HL-60 (cell line): ENCODE measurements around the gene DOCK1.

Source experiments
- DNase-seq, 2 experiments: peaks; one replicate each; pipeline ENCODE4 v3.0.0-alpha.2; 2010 to 2020; ENCODE audit warnings: low read depth in 1 of 2, low spot score in 1 of 2
- H3K27ac ChIP-seq: fragments of 250-450 bp; sonication (Bioruptor Pico); replicated peaks from 2 replicates; pipeline ENCODE4 v1.5.1; 2020; ENCODE audit warnings: mild to moderate bottlenecking, moderate library complexity
- H3K27me3 ChIP-seq: fragments of 250-450 bp; sonication (Bioruptor Pico); 2 replicates; pipeline ENCODE4 v1.5.1; 2021; ENCODE audit warnings: mild to moderate bottlenecking, moderate library complexity; ENCODE audit not compliant: insufficient read depth, poor library complexity, severe bottlenecking
- H3K4me3 ChIP-seq: replicated peaks from 2 replicates; pipeline ENCODE4 v1.5.1; 2011; ENCODE audit warnings: mild to moderate bottlenecking, control low read depth, low read length; ENCODE audit not compliant: insufficient read depth
- CTCF ChIP-seq: IDR thresholded peaks from one replicate; pipeline ENCODE4 v1.5.1; 2011; ENCODE audit warnings: low read length, control low read depth, inconsistent platforms; ENCODE audit not compliant: insufficient read depth
- GABPA ChIP-seq: IDR thresholded peaks from 2 replicates; pipeline ENCODE4 v1.6.1; 2012; ENCODE audit warnings: low read depth
- POLR2AphosphoS5 ChIP-seq: IDR thresholded peaks from 2 replicates; pipeline ENCODE4 v1.6.1; 2012; ENCODE audit warnings: low read depth
- REST ChIP-seq: IDR thresholded peaks from 2 replicates; pipeline ENCODE4 v1.6.1; 2012; ENCODE audit warnings: low read depth; ENCODE audit not compliant: insufficient replicate concordance
- SPI1 ChIP-seq: IDR thresholded peaks from 2 replicates; pipeline ENCODE4 v1.6.1; 2012; ENCODE audit warnings: low read depth, mild to moderate bottlenecking, borderline replicate concordance

DOCK1 gene

GRCh38 chr10:127146661-127147060 lies 241.4 kb downstream of the DOCK1 start:
- Histone ChIP-seq H3K4me3 (no peak overlapping the region), H3K27ac (no peak overlapping the region), H3K27me3 (peaks cover 7% of the 10 kb centered on the region)
- no peak for DNase-seq
- TF ChIP-seq GABPA (no peak), CTCF (no peak), SPI1 (no peak), REST (no peak), POLR2AphosphoS5 (no peak)

- no peak for DNase-seq
- Histone ChIP-seq H3K4me3 (no peak overlapping the region), H3K27ac (no peak overlapping the region), H3K27me3 (peaks cover 7% of the 10 kb centered on the region)
- no peak for TF ChIP-seq CTCF
- no peak for TF ChIP-seq POLR2AphosphoS5
- TF ChIP-seq GABPA = no peak
- no peak for TF ChIP-seq SPI1
- TF ChIP-seq REST = no peak
Measured at GRCh38 chr10:127148066-127148932, 243.1 kb downstream of the DOCK1 start.

- H3K27me3 ChIP-seq = peaks cover 7% of the 10 kb centered on the region
- H3K4me3 ChIP-seq = no peak overlapping the region
- no peak for TF ChIP-seq CTCF
- TF ChIP-seq REST = no peak
- no peak for TF ChIP-seq POLR2AphosphoS5
- TF ChIP-seq GABPA = no peak
- no peak for TF ChIP-seq SPI1
- no peak overlapping the region for H3K27ac ChIP-seq
- DNase-seq = no peak
Measured at GRCh38 chr10:127148933-127149220, 243.6 kb downstream of the DOCK1 start.
